Liver (tissue), 9 donors: ENCODE results near the gene ZDHHC4. TPM values are rescaled to one million over a fixed set of nuclear protein-coding genes. Genes with fewer than 3 reads are reported as not detected.

Experiments used
- DNase-seq: peaks from one replicate; pipeline ENCODE4 v3.0.0-alpha.2; 2017; ENCODE audit warnings: low spot score
- H3K27ac ChIP-seq, 2 donors: one replicate each; pipeline ENCODE4 v1.7.0; 2013; ENCODE audit warnings: inconsistent platforms in 2 of 2, low read length in 2 of 2, control low read depth in 1 of 2, low read depth in 1 of 2, mild to moderate bottlenecking in 1 of 2
- H3K27me3 ChIP-seq, 4 donors: one replicate each; pipeline versions ENCODE4 v1.6.1 to v1.7.0; 2013; ENCODE audit warnings: low read length in 3 of 4, inconsistent platforms in 1 of 4, mild to moderate bottlenecking in 1 of 4, moderate library complexity in 1 of 4; ENCODE audit not compliant: control insufficient read depth in 4 of 4, insufficient read depth in 4 of 4
- H3K36me3 ChIP-seq, 4 donors: one replicate each; pipeline versions ENCODE4 v1.6.1 to v1.7.0; 2013; ENCODE audit warnings: low read length in 3 of 4, mild to moderate bottlenecking in 3 of 4, low read depth in 1 of 4, moderate library complexity in 1 of 4; ENCODE audit not compliant: control insufficient read depth in 4 of 4, insufficient read depth in 3 of 4
- H3K4me1 ChIP-seq, 4 donors: one replicate each; pipeline versions ENCODE4 v1.6.1 to v1.7.0; 2013; ENCODE audit warnings: low read length in 3 of 4, mild to moderate bottlenecking in 3 of 4, moderate library complexity in 1 of 4; ENCODE audit not compliant: control insufficient read depth in 4 of 4, insufficient read depth in 4 of 4
- H3K4me3 ChIP-seq, 3 donors: one replicate each; pipeline versions ENCODE4 v1.6.1 to v1.7.0; 2013; ENCODE audit warnings: low read length in 3 of 3, control low read depth in 1 of 3, low read depth in 1 of 3, mild to moderate bottlenecking in 1 of 3
- H3K9ac ChIP-seq, 2 donors: one replicate each; pipeline ENCODE4 v1.7.0; 2013; ENCODE audit warnings: low read length in 2 of 2, mild to moderate bottlenecking in 2 of 2, moderate library complexity in 2 of 2, control low read depth in 1 of 2, low read depth in 1 of 2
- H3K9me3 ChIP-seq, 4 donors: one replicate each; pipeline versions ENCODE4 v1.6.1 to v1.7.0; 2013; ENCODE audit warnings: low read length in 3 of 4; ENCODE audit not compliant: control insufficient read depth in 4 of 4
- EGR1 ChIP-seq, 2 donors: IDR thresholded peaks; 2 replicates each; pipeline ENCODE4 v1.6.1; 2016 to 2018; ENCODE audit warnings: antibody characterized with exemption in 2 of 2, low read depth in 2 of 2
- FOXA2 ChIP-seq: IDR thresholded peaks from 2 replicates; pipeline ENCODE4 v1.6.1; 2016; ENCODE audit warnings: antibody characterized with exemption
- HNF4A ChIP-seq, 2 donors: conservative IDR thresholded peaks; 2 replicates each; pipeline ENCODE4 v1.6.1; 2016; ENCODE audit warnings: antibody characterized with exemption in 2 of 2, mild to moderate bottlenecking in 2 of 2
- HNF4G ChIP-seq: IDR thresholded peaks from 2 replicates; pipeline ENCODE4 v1.6.1; 2016; ENCODE audit warnings: antibody characterized with exemption
- JUND ChIP-seq, 2 donors: IDR thresholded peaks; 2 replicates each; pipeline ENCODE4 v1.6.1; 2016; ENCODE audit warnings: antibody characterized with exemption in 2 of 2
- NR2F2 ChIP-seq: IDR thresholded peaks from 2 replicates; pipeline ENCODE4 v1.6.1; 2016; ENCODE audit warnings: antibody characterized with exemption
- RAD21 ChIP-seq, 2 donors: IDR thresholded peaks; 2 replicates each; pipeline ENCODE4 v1.6.1; 2016; ENCODE audit warnings: antibody characterized with exemption in 2 of 2, mild to moderate bottlenecking in 2 of 2
- RXRA ChIP-seq, 2 donors: IDR thresholded peaks; 2 replicates each; pipeline ENCODE4 v1.6.1; 2017 to 2018; ENCODE audit warnings: antibody characterized with exemption in 2 of 2, mild to moderate bottlenecking in 1 of 2
- SP1 ChIP-seq: IDR thresholded peaks from 2 replicates; pipeline ENCODE4 v1.6.1; 2018; ENCODE audit warnings: antibody characterized with exemption, mild to moderate bottlenecking
- TAF1 ChIP-seq: conservative IDR thresholded peaks from 2 replicates; pipeline ENCODE4 v1.6.1; 2016; ENCODE audit warnings: antibody characterized with exemption, mild to moderate bottlenecking
- YY1 ChIP-seq: IDR thresholded peaks from 2 replicates; pipeline ENCODE4 v1.6.1; 2016; ENCODE audit warnings: antibody characterized with exemption, mild to moderate bottlenecking
- WGBS: extraction: QIAGEN DNeasy Blood & Tissue Kit; methylation state at CpG from one replicate; pipeline ENCODE4 v1.1.7; 2013; 5-methylcytosine and 5-hydroxymethylcytosine counted together
- polyA plus RNA-seq, 2 donors: library from polyadenylated mRNA; stranded (reverse) in 1 of 2; unstranded in 1 of 2; fragments of 200-250 nt in 1 of 2; fragments of >200 nt in 1 of 2; fragmentation: Nextera tagmentation in 1 of 2; extraction: Ambion mirVana in 1 of 2; gene quantifications; one replicate each; pipeline versions ENCODE4 v1.2.1 to v1.2.3, GENCODE V29; 2013 to 2015
- total RNA-seq, 2 donors: library from RNA; depleted of rRNA; stranded (reverse); fragments of >200 nt; gene quantifications; one replicate each; pipeline ENCODE4 v1.2.3, GENCODE V29; 2014
- TF ChIP-seq, protein P1 (sequence below): IDR thresholded peaks from 2 replicates; pipeline ENCODE4 v1.6.1; 2016; ENCODE audit warnings: antibody characterized with exemption
- TF ChIP-seq, protein P2 (sequence below): fragments of 150-350 bp; IDR thresholded peaks from 2 replicates; pipeline ENCODE4 v1.5.1; 2017; ENCODE audit warnings: improper control_type of control experiment, low read depth, low read length; ENCODE audit not compliant: missing input control
- TF ChIP-seq, protein P3 (sequence below): IDR thresholded peaks from 2 replicates; pipeline ENCODE4 v1.6.1; 2016; ENCODE audit warnings: antibody characterized with exemption, mild to moderate bottlenecking
- TF ChIP-seq, protein P4 (sequence below): IDR thresholded peaks from 2 replicates; pipeline ENCODE4 v1.6.1; 2016; ENCODE audit warnings: antibody characterized with exemption
- donor health status: healthy.
- donor health status: healthy.
- donor health status: healthy.
- donor health status: healthy.
- donor health status: healthy.

ZDHHC4 gene
- total and polyA plus RNA-seq, 4 donors, result 32.1 to 46.8 (median 34.9) TPM

DNA sequence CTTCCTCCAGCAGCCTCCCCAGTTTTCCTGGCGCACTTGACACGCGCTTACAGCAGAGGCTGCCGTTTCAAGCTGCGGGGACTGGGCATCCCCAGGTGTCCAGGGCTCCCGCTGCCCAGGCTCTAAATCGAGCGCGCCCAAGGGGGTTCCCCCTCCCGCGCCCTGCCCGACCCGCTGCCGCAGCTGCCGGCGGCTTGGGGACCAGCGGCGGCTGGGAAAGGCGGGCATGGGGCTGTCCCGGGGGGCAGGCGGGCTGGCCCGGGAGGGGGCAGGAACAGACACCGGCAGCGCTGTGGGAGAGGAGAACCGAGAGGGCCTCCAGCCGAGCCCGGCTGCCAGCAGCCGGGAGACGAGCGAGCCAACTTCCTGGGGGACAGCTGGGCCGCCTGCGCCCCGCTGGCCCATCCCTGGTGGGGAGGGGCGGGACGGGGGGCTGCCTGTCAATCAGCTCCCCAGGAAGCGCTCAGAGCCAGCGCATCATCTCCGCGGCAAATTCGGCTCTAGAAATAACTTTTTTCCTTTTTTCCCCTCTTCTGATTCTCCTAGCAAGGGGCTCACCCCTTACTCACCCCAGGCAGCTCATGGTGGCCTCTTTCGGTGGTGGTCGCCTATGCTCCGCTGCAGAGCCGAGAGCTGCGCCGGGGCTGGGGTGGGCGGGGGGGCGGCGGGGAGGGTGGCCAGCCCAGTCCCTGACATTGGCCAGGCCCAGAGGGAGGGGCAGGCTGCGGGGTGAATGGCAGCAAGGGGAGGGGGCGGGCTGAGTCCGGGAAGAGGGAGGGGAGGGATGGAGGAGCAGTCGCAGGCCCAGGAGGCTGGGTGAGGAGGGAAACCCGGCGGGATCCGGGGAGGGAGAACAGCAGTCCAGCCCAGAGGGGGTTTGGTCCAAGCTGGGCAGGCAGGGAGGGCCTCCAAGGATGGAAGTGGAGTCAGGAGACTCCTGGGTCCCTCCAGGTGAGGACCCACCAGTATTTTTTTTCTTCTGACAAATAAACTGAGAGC, 40.7 kb upstream of the ZDHHC4 start (continued):
- TF ChIP-seq NR2F2, result no peak
- TF ChIP-seq, protein P1, sequence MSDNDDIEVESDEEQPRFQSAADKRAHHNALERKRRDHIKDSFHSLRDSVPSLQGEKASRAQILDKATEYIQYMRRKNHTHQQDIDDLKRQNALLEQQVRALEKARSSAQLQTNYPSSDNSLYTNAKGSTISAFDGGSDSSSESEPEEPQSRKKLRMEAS, result no peak
- TF ChIP-seq, protein P2, sequence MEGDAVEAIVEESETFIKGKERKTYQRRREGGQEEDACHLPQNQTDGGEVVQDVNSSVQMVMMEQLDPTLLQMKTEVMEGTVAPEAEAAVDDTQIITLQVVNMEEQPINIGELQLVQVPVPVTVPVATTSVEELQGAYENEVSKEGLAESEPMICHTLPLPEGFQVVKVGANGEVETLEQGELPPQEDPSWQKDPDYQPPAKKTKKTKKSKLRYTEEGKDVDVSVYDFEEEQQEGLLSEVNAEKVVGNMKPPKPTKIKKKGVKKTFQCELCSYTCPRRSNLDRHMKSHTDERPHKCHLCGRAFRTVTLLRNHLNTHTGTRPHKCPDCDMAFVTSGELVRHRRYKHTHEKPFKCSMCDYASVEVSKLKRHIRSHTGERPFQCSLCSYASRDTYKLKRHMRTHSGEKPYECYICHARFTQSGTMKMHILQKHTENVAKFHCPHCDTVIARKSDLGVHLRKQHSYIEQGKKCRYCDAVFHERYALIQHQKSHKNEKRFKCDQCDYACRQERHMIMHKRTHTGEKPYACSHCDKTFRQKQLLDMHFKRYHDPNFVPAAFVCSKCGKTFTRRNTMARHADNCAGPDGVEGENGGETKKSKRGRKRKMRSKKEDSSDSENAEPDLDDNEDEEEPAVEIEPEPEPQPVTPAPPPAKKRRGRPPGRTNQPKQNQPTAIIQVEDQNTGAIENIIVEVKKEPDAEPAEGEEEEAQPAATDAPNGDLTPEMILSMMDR, result no peak

DNA sequence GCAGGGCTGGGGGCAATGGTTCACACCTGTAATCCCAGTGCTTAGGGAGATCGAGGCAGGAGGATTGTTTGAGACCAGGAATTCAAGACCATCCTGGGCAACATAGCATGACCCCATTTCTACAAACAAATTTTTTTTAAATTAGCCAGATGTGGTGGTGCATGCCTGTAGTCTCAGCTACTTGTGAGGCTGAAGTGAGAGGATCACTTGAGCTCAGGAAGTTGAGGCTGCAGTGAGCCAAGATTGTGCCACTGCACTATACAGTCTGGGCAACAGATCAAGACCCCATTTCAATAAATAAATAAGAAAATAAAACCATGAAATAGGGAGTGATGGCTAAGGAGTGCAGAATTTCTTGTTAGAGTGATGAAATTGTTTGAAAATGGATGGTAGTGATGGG, 34.9 kb upstream of the ZDHHC4 start:
- H3K27ac ChIP-seq, result no peak overlapping the region
- peaks cover 0 to 6% (median 2%) of the 10 kb centered on the region in 4 donors for H3K27me3 ChIP-seq
- 89% methylated on average over 1 of the region's 1 CpG for WGBS
- no peaks in the 10 kb centered on the region for H3K36me3 ChIP-seq
- H3K9ac ChIP-seq, result no peak overlapping the region
- H3K4me3 ChIP-seq, result no peak overlapping the region
- DNase-seq, result no peak
- H3K4me1 ChIP-seq, result no peaks in the 10 kb centered on the region
- no peaks in the 10 kb centered on the region for H3K9me3 ChIP-seq
- TF ChIP-seq SP1 (no peak), TAF1 (no peak), FOXA2 (no peak), YY1 (no peak), RXRA (IDR thresholded peaks at IDR 0.05) (no peak), RAD21 (IDR thresholded peaks at IDR 0.05) (no peak), EGR1 (IDR thresholded peaks at IDR 0.05; ENCODE audit: low read depth in 2 of 2) (no peak), HNF4G (no peak), HNF4A (conservative IDR thresholded peaks at IDR 0.05) (no peak), NR2F2 (no peak), JUND (IDR thresholded peaks at IDR 0.05) (no peak)
- TF ChIP-seq, protein P2, result no peak
- TF ChIP-seq, protein P3, sequence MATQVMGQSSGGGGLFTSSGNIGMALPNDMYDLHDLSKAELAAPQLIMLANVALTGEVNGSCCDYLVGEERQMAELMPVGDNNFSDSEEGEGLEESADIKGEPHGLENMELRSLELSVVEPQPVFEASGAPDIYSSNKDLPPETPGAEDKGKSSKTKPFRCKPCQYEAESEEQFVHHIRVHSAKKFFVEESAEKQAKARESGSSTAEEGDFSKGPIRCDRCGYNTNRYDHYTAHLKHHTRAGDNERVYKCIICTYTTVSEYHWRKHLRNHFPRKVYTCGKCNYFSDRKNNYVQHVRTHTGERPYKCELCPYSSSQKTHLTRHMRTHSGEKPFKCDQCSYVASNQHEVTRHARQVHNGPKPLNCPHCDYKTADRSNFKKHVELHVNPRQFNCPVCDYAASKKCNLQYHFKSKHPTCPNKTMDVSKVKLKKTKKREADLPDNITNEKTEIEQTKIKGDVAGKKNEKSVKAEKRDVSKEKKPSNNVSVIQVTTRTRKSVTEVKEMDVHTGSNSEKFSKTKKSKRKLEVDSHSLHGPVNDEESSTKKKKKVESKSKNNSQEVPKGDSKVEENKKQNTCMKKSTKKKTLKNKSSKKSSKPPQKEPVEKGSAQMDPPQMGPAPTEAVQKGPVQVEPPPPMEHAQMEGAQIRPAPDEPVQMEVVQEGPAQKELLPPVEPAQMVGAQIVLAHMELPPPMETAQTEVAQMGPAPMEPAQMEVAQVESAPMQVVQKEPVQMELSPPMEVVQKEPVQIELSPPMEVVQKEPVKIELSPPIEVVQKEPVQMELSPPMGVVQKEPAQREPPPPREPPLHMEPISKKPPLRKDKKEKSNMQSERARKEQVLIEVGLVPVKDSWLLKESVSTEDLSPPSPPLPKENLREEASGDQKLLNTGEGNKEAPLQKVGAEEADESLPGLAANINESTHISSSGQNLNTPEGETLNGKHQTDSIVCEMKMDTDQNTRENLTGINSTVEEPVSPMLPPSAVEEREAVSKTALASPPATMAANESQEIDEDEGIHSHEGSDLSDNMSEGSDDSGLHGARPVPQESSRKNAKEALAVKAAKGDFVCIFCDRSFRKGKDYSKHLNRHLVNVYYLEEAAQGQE, result no peak
- TF ChIP-seq, protein P4, sequence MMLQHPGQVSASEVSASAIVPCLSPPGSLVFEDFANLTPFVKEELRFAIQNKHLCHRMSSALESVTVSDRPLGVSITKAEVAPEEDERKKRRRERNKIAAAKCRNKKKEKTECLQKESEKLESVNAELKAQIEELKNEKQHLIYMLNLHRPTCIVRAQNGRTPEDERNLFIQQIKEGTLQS, result no peak
- TF ChIP-seq, protein P1, result no peak
